Fibroblast of mammary gland (primary cell): ENCODE data around the gene CTDNEP1.

Source experiments
- DNase-seq: peaks from one replicate; pipeline ENCODE4 v3.0.0-alpha.2; 2010; ENCODE audit warnings: low read depth
- H3K4me3 ChIP-seq: 2 replicates; pipeline ENCODE4 v1.5.1; 2011; ENCODE audit warnings: low read depth, mild to moderate bottlenecking, low read length, moderate library complexity; ENCODE audit not compliant: control insufficient read depth
- CTCF ChIP-seq: conservative IDR thresholded peaks from 2 replicates; pipeline ENCODE4 v1.5.1; 2011; ENCODE audit warnings: low read depth, low read length, inconsistent platforms; ENCODE audit not compliant: control insufficient read depth, insufficient read depth

CTDNEP1 gene

GRCh38 chr17:7253082-7253481 lies 1.5 kb upstream of the CTDNEP1 start:
- no peak for DNase-seq
- peak overlapping the region; percentile 94 for H3K4me3 ChIP-seq
- no peak for TF ChIP-seq CTCF

- H3K4me3 ChIP-seq: peak within 1 kb of the TSS; percentile 94
- peak; percentile 95 for DNase-seq
- TF ChIP-seq CTCF: no peak
Measured at GRCh38 chr17:7252176-7253043, 876 bp upstream of the CTDNEP1 start, which contains the start of gene ELP5. Gene ELP5 (plus strand): TSS chr17:7252215. CDS start chr17:7252551, 336 bp downstream.

GRCh38 chr17:7250695-7251627 lies 573 bp downstream of the CTDNEP1 start:
- TF ChIP-seq CTCF: no peak
- peak overlapping the region; percentile 94 for H3K4me3 ChIP-seq
- DNase-seq: no peak

GRCh38 chr17:7249830-7250229 lies 1.7 kb downstream of the CTDNEP1 start:
- no peak for DNase-seq
- TF ChIP-seq CTCF: no peak
- H3K4me3 ChIP-seq: peak overlapping the region; percentile 94

- TF ChIP-seq CTCF: no peak
- no peak overlapping the region for H3K4me3 ChIP-seq
- no peak for DNase-seq
Measured at GRCh38 chr17:7249214-7249613, 2.3 kb downstream of the CTDNEP1 start.

GRCh38 chr17:7248796-7249195 lies 2.7 kb downstream of the CTDNEP1 start:
- no peak for DNase-seq
- H3K4me3 ChIP-seq: no peak overlapping the region
- no peak for TF ChIP-seq CTCF
